ENCODE measurements around the gene WDR48.

- TF ChIP-seq CTCF (optimal IDR thresholded peaks at IDR 0.05 in 1 of 3, IDR thresholded peaks at IDR 0.05 in 1 of 3, conservative IDR thresholded peaks at IDR 0.05 in 1 of 3; ENCODE audit: extremely low read depth in 1 of 3, insufficient read depth in 2 of 3, low read length in 3 of 3) (no peak), EZH2 (IDR thresholded peaks at IDR 0.05; ENCODE audit: low read length) (no peak)
Measured at GRCh38 chr3:39118931-39119660, 67.3 kb downstream of the WDR48 start.
